ENCODE measurements around the gene KCNQ5.
"Not testable (repeated sequence)": the region's sequence is repeated elsewhere in the genome, so short reads cannot be mapped to it uniquely, and the experiment has no call there.

The KCNQ5 gene

DNA sequence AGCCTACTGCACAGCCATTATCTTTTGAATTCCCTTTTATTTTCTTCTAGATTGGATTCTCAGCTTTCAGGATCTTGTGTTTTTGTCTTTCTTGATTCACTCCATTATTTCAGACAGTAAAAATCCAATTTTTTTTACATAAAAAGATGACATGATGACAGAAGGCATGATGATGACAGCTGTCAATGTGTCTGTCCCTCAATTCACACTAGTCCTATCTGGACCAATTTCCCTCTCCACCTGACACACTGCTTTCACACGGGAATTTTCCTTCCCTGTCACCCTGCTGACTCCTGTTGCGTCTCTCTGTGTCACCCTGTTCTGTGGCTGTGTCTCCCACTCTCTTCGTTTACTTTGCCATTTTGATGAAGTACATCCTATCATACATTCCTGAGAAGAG is 529.9 kb downstream of the KCNQ5 start:
- no peak for DNase-seq

DNA sequence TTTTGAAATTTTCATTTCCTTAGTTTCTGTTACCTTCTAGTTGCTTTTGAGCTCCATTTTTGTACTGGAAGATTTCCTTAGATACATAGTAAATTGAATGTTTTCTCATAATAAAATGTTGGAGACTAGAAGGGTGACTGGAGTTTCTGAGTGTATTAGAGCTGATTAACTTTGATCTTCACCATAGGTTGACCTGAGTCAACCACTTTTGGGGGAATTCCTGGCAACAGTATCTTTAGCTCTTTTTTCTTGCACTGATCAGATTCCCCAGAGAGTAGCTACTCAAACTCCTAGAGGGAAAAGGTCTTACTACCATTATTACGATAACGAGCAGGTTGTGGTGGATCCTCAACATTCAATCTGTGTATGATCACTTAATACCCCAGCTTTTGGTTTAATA is 530.7 kb downstream of the KCNQ5 start:
- DNase-seq = no peak

DNA sequence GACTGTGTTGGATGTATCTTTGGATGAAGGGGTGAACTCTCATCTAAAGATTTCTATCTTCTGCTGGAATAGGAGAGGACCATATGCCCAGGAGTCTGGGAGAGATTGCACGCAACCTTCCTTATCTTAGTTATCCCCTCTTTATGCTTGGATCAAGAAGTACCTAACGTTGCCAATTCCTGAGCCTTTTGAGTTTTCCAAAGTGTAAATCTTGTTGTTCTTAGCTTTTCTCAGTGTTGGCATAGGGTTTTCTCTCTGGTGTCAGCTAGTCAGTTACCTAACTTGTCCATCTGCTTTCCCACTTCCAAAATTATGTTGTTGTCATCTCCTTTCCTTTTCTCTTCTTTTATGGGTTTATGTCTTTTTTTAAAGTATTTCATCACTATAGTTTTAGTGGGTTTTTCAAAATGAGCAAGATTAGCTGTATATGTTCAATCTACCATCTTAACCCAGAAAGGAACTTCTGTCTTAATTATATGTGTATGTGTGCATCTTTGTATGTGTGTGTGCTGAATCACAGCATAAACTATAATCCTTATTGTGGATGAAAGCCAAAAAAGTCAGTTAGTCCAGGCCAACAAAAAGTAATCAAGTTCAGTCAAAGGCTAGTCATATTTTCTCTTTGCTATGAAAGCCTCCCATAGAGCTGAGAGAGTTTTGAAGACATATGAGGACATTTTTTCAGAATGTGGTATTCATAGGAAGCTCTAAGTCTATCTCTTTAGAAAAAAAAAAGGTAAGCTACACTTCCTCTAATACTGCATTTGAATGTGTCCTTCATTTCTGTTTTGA is 531.3 kb downstream of the KCNQ5 start:
- DNase-seq = no peak

DNA sequence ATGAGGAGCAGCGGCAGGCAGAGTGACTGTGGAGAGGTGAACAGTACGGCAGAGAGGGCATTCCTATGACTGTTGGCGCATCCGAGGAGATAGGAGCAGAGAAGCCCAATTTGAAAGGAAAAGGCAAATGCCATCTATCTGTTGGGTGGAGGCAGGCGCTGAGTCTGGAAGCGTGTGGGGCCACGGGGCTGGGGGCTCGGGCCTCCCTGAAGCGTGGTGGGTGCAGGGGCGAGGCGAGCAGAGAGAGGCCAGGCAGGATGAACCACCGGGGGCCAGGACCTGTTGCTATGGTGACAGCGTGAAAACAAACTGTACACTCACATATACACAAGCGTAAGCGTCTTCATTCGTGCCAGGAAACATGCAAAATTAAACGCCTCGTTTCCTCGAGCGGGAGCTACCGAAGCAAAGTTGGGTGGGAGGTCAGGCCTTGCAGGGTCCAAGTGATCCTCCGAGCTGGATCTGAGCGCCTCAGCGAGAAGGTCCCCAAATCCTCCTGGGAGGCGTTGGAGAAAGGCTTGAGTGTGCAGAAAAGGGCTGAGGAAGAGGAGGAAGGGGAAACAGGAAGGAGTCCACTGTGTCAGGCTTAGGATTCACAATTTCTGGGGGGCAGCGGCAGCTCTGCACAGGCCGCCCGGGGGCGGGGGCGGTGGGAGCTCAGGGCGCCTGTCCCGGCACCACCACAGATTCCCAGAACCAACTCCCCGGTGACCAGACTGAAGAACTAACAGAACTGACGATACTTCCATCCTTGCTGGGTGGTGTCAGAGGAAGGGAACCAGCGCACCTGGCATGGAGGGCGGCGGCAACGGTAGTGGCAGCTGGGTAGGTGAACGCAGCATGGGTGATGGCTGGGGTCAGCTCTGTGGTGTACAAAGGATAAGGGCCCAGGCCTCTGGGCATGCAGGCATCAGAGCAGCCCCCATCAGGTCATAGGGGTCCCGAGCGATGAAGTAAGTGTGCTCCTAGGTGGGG is 535.2 kb downstream of the KCNQ5 start:
- DNase-seq = no peak

DNA sequence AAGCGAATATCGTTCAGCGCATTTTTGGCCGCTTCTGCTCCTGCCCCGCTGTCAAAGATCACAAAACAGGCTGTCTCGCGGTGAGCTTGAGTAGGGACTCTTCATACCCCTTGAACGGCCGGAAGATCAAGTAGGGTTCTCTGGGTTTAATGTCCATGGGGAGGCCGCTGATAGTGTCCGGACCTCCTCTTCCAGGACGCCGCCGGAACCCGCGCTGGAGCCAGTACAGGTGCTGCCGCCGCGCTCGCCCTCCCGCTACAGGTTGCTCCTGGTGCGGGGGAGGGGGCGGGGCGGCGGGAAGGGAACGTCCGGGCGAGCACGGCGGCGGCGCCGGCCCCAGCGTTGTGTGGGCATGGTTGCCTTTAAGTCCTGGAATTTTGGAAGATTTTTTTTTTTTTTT is 536.0 kb downstream of the KCNQ5 start:
- no peak for DNase-seq

DNA sequence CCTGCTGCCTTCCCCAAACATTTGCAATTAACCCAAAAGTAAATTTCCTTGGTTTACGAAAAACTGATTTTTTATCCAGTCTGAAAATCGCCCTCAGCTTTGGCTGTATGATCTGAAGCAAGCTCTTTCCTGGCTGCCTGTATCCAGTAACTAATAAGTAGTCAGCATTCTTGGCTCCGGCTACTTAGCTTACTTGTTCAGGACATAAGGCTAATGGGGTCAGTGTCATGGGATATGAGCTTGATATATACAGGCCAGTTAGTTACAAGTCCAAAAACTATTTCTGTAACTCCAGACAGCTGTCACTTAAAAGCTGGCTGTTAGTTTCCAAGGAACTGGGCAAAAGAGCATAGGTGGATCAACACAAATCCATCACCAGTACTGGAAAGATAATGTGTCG is 547.2 kb downstream of the KCNQ5 start:
- no peak for DNase-seq

DNA sequence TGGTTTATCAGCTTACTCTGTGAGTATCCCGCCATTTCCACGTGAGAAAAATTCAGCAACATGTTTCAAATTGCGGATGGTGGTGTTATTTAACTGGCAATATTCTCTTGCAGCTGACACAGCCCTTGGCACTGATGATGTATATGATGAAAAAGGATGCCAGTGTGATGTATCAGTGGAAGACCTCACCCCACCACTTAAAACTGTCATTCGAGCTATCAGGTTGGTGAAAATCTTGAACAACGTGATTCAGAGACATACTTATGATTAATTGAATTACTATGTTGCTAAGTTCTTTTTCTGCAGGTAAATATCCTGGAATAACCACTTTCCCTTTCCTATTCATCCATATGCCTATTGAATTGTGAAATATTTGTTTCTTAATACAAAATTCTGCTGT is 547.8 kb downstream of the KCNQ5 start:
- no peak for DNase-seq

DNA sequence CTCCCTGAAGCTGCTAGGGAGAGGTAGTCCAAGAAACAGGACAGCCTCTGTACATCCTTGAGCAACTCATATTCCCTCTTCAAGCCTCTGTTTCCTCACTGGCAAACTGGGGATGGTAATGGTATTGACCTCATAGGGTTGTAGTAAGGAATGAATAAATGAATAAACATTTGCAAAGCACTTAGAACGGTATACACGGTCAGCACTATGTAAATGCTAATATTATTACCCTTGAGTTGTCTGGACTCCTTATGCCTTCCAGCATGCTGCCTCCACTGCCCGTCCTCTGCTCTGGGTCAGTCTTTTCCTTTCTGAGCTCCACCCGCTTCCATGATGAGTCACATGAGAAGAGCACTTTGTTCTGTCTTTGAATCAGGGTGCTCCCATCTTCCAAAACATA is 552.8 kb downstream of the KCNQ5 start:
- no peak for DNase-seq

DNA sequence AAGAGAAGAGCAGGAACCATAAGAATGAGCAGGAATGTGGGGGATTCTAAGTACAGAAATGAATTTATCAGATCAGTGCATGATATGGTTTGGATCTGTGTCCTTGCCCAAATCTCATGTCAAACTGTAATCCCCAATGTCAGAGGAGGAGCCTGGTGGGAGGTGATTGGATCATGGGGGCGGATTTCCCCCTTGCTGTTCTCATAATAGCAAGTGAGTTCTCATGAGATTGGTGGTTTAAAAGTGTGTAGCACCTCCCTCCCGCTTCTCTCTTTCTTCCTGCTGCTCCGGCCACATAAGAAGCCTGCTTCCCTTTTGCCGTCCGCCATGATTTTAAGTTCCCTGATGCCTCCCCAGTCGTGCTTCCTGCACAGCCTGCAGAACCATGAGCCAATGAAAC is 554.2 kb downstream of the KCNQ5 start:
- DNase-seq = no peak

DNA sequence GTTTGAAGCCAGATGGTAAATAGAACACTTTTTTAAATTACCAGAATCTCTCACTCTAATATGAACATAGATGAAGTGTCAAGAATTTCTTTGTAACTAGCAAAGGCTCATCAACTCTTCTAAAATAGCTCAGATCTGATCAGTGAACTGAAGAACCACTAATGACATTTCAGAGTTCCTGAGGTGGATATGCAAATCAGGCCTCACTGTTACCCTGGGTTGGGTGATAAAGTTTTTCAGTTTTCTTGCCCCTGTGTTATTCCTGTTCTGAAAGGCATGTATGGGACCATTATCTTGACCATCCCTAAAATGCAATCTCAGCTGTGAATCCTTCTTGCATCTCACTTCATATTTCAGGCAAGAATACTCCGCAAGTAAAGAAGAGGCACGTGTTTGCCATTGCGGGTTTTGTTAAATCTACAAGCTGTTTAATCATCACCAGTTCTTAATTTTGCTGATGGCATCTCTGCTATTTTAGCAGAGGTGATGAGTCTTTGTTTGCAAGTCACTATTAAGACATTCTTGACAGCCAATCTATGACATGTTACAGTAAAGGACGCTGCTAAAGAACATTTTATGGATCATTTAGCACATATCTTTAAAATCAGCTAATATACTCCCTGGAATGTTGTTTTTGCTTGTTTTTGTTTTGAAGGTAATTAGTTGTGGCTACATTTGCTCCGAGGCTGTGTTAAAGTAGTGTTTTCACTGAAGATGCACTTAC is 555.5 kb downstream of the KCNQ5 start:
- DNase-seq = no peak

DNA sequence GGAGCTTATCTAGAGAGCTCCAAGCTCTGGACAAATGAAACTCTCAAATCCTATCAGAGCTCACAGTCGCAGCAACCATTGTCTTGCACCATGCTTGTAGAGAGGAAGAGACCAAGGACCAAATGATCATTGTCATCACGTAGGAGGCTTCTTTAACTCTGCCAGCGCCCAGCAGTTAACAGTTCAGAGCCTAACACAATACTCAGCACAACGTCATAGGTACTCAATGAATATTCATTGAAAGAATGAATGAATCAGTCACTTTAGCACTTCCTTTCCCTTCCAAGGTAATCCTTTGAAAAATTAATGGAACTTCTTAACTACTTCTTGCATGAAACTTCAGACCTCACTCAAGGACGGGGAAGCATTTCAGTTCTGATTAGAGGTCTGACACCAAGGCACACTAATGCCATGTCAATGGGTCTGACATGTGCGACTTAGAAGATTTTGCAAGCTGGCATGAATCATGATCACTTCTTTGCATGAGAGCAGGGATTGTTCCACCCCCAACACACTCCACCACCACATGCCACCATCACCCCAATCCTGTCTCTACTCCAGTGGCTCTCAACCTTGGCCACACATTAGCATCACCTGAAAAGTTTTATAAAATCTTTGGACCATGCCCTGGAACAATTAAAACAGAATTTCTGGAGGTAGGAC is 558.3 kb downstream of the KCNQ5 start:
- no peak for DNase-seq

DNA sequence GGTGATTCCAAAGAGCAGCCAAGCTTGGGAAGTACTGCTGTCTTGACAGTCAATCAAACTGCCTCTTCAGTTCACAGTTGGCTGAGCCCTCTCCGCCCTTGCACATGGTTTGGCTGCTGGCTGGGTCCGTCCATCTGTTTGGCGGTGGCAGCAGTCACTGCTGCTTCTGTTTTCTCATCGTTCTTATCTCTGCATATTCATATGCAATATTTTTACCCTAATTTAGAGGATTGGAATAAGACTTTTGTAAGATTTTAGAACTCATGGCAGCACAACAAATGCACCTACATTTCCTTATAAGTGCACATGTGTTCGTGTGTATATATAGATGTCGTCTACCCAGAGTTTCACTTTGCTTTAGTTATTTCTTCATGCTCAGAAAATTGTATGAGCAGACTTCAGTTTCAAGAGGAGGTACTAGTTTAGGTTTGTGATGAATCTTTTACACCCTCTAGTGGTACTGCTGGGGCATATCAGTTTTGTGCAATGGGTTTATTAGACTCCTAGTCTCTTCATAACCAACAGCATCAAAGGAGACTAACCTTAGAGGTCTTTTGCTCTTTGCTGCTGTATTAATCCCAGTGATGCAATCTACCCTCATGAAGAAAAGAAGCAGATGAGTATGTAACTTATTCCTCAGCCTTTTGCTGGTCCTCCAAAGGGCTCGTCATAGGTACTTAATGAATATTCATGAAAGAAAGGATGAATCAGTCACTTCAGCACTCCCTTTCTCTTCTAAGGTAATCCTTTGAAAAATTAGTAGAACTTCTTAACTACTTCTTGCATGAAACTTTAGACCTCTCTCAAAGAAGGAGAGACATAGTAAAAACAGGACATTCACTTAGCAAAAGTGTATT is 559.1 kb downstream of the KCNQ5 start:
- peak; percentile 85 for DNase-seq

DNA sequence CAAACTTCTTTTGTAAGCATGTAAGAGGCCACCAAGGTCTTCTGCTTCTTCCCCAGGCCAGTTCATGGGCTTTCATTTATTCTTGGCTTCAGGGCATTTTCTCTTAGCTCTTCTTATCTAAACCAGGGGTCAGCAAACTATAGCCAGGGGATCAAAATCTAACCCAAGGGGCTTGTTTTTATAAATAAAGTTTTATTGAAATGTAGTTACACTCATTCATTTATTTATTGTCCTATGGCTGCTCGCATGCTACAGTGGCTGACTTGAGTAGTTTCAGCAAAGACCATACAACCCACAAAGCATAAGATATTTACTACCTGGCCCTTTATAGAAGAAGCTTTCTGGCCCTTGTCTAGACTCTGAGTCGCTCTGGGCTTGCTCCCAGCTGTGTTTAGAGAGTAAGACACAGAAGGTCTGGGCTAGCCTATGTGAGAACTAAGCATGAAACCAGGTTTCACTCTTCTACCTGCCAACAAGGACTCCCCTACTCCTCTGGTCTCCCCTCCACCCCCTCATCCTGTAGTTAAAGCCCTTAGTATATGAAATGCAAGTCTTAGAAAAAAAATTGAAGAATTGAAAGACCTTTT is 560.2 kb downstream of the KCNQ5 start:
- DNase-seq = no peak

DNA sequence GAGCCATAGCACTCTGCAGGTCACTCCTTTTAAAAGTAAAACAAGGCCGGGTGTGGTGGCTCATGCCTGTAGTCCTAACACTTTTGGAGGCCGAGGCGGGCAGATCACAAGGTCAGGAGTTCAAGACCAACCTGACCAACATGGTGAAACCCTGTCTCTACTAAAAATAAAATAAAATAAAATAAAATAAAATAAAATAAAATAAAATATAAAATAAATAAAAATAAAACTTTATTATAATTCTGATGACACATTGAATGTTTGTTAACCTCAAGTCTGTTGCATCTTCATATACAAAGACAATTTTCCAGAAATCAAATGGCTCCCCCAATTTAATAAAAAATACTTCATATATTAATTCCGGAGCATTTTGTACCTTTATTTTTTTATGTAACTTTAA is 571.4 kb downstream of the KCNQ5 start:
- DNase-seq = not testable (repeated sequence)

DNA sequence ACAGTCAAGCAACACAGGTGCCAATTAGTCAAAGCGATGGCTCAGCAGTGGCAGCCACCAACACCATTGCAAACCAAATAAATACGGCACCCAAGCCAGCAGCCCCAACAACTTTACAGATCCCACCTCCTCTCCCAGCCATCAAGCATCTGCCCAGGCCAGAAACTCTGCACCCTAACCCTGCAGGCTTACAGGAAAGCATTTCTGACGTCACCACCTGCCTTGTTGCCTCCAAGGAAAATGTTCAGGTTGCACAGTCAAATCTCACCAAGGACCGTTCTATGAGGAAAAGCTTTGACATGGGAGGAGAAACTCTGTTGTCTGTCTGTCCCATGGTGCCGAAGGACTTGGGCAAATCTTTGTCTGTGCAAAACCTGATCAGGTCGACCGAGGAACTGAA is 572.9 kb downstream of the KCNQ5 start:
- DNase-seq = no peak

DNA sequence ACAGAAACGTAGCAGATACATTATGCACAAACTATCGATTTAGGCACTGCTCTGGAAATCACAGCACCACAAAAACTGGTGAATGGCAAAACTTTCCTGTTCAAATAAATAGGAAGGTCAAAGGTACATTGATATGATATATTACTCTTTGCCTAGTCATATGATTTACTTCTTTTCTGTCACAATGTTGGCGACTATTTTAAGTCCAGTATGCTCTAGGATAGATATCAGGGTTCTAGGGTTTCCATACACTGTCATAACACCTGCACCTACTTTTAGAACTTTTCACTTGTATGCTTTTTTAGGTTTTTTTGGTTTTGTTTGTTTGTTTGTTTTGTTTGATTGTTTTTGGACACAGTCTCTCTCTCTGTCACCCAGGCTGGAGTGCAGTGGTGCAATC is 578.4 kb downstream of the KCNQ5 start:
- DNase-seq = no peak

DNA sequence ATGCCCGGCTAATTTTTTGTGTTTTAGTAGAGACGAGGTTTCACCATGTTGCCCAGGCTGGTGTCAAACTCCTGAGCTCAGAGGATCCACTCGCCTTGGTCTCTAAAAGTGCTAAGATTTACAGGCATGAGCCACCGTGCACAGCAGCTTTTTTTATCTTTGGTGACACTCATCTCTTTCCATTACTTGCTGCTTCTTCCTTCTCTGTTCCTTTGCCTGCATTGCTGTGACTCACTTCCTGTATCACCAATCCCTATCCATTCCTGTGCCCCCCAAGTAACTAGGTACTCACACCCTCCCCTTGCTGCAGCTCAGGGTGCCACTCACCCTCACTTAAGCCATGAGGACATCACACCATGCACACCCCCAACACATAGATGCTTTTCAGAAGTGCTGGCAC is 578.9 kb downstream of the KCNQ5 start:
- no peak for DNase-seq

DNA sequence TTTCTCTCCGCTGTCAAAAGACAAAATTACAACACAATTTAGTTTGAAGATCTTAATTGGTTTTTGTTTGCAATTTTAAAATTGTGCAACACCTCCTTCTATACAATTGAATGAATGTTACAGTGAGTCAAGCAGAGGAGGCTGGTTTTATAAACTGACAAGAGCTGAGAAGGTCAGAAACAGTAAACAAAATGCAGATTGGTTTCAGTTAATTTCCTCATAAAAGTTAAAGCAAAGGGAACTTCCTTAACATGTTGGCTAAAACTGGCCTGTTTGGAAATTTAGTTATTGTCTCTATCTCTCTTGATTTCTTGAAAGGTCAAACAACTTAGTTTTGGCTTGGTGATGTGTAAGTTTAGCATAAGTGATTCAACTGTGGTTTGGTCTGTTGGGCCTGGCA is 581.2 kb downstream of the KCNQ5 start:
- no peak for DNase-seq

DNA sequence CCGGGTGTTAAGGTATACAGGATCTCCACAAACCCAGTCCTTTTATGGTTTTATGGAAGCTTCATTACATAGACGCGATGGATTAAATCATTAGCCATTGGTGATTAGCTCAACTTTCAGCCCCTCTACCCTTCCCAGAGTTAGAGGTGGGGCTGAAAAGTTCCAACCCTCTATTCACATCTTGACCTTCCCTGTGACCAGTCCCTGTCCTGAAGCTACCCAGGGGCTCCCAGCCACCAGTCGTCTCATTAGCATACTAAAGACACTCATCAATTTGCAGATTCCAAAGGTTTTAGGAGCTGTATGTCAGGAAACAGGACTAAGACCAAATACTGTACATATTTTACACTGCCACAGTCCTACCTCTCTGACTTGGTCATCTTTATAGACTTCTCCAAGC is 582.4 kb downstream of the KCNQ5 start:
- no peak for DNase-seq

DNA sequence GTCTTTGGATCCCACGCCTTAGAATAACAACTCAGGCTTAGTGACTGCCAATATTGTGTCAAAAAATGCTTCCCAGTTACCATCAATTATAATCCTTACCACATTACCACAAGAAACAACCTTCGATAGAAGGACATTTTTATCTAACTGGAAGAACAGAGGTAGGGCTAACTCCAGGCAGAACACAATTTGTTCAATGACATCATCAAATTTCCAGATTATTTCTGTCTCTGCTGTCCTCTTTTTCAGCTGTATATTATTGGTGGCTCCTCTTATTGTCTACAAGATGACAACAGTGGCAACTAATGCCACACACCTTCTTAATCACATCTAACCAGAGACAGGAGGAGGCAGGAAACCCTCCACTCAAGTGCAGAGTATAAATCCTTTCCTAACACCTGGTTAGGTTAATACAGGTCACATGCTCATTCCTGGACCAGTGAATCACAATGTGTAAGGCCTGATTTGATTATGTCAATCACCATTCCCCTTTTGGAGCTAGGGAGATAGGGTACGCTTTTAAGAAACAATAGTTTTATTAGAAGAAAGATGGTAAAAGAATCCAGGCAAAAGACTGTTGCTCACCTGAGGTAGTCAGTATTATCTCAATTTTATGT is 585.5 kb downstream of the KCNQ5 start:
- DNase-seq = no peak

DNA sequence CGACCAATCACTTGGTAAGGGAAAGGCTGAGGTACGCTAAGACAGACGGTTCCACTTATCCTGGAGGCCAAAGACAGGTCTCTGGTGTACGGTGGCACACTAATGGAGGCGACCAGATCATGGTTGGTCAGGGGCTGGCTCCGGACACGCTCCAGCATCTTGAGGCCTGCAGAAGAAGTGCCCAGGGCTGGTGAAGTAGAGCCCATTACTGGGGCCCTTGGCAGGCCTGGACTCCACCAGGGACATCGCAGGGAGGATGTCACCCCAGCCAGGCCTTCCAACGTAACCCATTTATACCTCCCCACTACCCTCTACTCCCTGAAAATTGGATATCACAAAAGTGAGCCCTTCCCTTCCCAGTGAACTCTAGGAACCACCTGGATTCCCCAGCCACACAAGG is 587.3 kb downstream of the KCNQ5 start:
- DNase-seq = no peak
